Muscle layer of duodenum (tissue), 2 donors: ENCODE measurements around the gene CFAP221.

Experiments
- H3K27ac ChIP-seq: one replicate; pipeline ENCODE4 v1.7.0; 2013; ENCODE audit warnings: mild to moderate bottlenecking, low read length
- H3K27me3 ChIP-seq: one replicate; pipeline ENCODE4 v1.7.0; 2013; ENCODE audit warnings: low read depth, mild to moderate bottlenecking, control low read depth, low read length
- H3K36me3 ChIP-seq, 2 donors: one replicate each; pipeline ENCODE4 v1.7.0; 2013; ENCODE audit warnings: low read length in 2 of 2, control low read depth in 1 of 2, mild to moderate bottlenecking in 1 of 2; ENCODE audit not compliant: insufficient read depth in 2 of 2, control insufficient read depth in 1 of 2
- H3K4me1 ChIP-seq, 2 donors: one replicate each; pipeline ENCODE4 v1.7.0; 2013; ENCODE audit warnings: low read length in 2 of 2, mild to moderate bottlenecking in 2 of 2, control low read depth in 1 of 2, moderate library complexity in 1 of 2; ENCODE audit not compliant: insufficient read depth in 2 of 2, control insufficient read depth in 1 of 2
- H3K4me3 ChIP-seq, 2 donors: one replicate each; pipeline ENCODE4 v1.7.0; 2013; ENCODE audit warnings: low read length in 2 of 2, low read depth in 1 of 2, mild to moderate bottlenecking in 1 of 2
- H3K9me3 ChIP-seq, 2 donors: one replicate each; pipeline ENCODE4 v1.7.0; 2013; ENCODE audit warnings: low read length in 2 of 2, control low read depth in 1 of 2, mild to moderate bottlenecking in 1 of 2; ENCODE audit not compliant: control insufficient read depth in 1 of 2
- donor health status: healthy.

CFAP221 gene

DNA sequence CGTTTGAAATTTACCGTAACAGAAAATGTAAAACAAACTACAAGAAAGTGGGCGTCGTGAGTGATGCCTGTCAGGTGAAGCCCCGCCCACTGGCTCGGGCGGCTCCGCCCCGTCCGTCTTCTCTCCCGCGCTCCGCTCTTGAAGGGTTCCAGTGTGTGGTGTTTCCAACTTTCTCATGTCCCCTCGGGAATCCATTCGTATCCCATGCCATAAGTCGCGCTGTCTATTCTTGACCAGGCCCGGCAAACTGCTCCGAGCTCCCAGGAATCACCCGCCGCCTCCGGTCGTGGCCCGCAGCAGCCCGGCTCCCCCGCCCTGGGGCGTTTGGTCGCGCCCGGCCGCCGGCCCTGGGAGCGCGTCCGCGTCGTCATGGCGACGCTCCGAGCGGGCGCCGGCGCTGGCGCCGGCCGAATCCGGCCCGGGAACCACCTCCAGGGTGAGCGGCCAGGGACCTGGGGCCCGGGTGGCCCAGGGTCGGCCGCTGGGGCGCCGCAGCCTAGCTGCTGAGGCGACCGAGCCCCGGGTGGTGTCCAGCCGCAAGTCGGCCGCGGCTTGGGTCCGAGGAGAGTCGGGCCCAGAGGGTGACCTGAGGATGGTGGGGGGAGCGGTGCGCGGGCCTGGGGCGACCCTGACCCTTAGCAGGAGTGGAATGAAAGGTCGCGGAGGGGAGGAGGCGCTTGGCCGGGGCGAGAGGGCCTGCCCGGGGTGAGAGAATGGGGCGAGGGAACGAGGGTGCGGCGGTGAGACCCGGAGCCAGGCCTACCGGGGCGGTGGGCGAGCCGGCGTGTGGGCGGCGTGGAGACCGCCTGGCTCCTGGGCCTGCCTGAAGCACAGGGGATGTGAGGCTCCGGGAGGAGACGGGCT, at the start of gene CFAP221:
CFAP221 (plus strand) TSS at position 375 of the 864 bp plus-strand sequence. CDS start 1,683 bp downstream, outside the sequence.
- Histone ChIP-seq H3K27me3 (no peaks in the 10 kb centered on the region), H3K4me3 (peak within 1 kb of the TSS; percentile 60 to 62), H3K9me3 (no peaks in the 10 kb centered on the region), H3K36me3 (no peaks in the 10 kb centered on the region), H3K4me1 (peaks cover 9 to 13% of the 10 kb centered on the region in 2 donors), H3K27ac (no peak within 1 kb of the TSS)

GRCh38 chr2:119495948-119496347, 48.3 kb upstream of the CFAP221 start:
- Histone ChIP-seq H3K27me3 (peaks cover 7% of the 10 kb centered on the region), H3K27ac (no peak overlapping the region), H3K4me1 (no peaks in the 10 kb centered on the region), H3K36me3 (no peaks in the 10 kb centered on the region), H3K9me3 (peaks cover 0 to 10% of the 10 kb centered on the region in 2 donors), H3K4me3 (no peak overlapping the region)

GRCh38 chr2:119496682-119497081, 47.6 kb upstream of the CFAP221 start:
- Histone ChIP-seq H3K36me3 (no peaks in the 10 kb centered on the region), H3K4me1 (no peaks in the 10 kb centered on the region), H3K27me3 (peaks cover 7% of the 10 kb centered on the region), H3K9me3 (peaks cover 0 to 10% of the 10 kb centered on the region in 2 donors), H3K27ac (no peak overlapping the region), H3K4me3 (no peak overlapping the region)

GRCh38 chr2:119508756-119509155, 35.5 kb upstream of the CFAP221 start:
- Histone ChIP-seq H3K27ac (no peak overlapping the region), H3K4me3 (no peak overlapping the region), H3K36me3 (no peaks in the 10 kb centered on the region), H3K9me3 (peaks cover 0 to 2% of the 10 kb centered on the region in 2 donors), H3K4me1 (no peaks in the 10 kb centered on the region), H3K27me3 (no peaks in the 10 kb centered on the region)

DNA sequence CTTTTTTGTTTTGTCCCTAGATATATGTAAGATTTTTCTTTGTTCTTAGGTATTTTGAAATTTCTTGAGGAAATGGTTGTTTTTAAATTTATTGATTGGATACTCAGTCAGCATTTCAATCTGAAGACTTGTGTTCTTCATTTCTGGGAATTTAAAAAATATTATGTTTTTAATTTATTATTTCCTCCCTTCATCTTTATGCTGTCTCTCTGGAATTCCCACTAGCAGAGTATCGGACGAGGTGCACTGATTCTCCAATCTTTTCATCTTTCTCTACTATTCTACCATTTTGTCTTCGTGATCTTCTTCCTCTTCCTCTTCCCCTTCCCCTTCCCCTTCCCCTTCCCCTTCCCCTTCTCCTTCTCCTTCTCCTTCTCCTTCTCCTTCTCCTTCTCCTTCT, 32.3 kb upstream of the CFAP221 start:
- Histone ChIP-seq H3K27ac (no peak overlapping the region), H3K4me1 (no peaks in the 10 kb centered on the region), H3K4me3 (no peak overlapping the region), H3K27me3 (no peaks in the 10 kb centered on the region), H3K36me3 (no peaks in the 10 kb centered on the region), H3K9me3 (no peaks in the 10 kb centered on the region)

- H3K4me3 ChIP-seq, result no peak overlapping the region
- H3K27me3 ChIP-seq, result no peaks in the 10 kb centered on the region
- no peak overlapping the region for H3K27ac ChIP-seq
- no peaks in the 10 kb centered on the region for H3K4me1 ChIP-seq
- H3K9me3 ChIP-seq, result no peaks in the 10 kb centered on the region
- H3K36me3 ChIP-seq, result no peaks in the 10 kb centered on the region
These were observed 31.3 kb upstream of the CFAP221 start for GRCh38 chr2:119512946-119513345.

- H3K27ac ChIP-seq, result no peak overlapping the region
- H3K27me3 ChIP-seq, result no peaks in the 10 kb centered on the region
- no peak overlapping the region for H3K4me3 ChIP-seq
- no peaks in the 10 kb centered on the region for H3K9me3 ChIP-seq
- no peaks in the 10 kb centered on the region for H3K36me3 ChIP-seq
- no peaks in the 10 kb centered on the region for H3K4me1 ChIP-seq
These were observed 30.4 kb upstream of the CFAP221 start for GRCh38 chr2:119513832-119514231.

DNA sequence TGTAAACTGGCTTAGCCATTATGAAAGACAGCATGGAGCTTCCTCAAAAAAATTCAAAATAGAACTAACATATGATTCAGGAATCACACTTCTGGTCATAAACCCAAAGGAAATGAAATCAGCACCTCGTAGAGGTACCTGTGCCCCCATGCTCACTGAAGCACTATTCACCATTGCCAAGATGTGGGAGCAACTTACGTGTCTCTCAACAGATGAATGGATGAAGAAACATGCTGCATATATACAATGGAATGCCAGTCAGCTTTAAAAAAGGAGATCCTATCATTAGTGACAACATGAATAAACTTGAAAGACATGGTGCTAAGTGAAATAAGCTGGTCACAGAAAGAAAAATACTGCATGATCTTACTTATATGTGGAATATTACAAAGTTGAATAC, 28.1 kb upstream of the CFAP221 start:
- Histone ChIP-seq H3K36me3 (no peaks in the 10 kb centered on the region), H3K27me3 (no peaks in the 10 kb centered on the region), H3K27ac (no peak overlapping the region), H3K4me1 (no peaks in the 10 kb centered on the region), H3K4me3 (no peak overlapping the region), H3K9me3 (no peaks in the 10 kb centered on the region)

GRCh38 chr2:119517433-119517832, 26.8 kb upstream of the CFAP221 start:
- no peaks in the 10 kb centered on the region for H3K36me3 ChIP-seq
- H3K27ac ChIP-seq, result no peak overlapping the region
- no peaks in the 10 kb centered on the region for H3K9me3 ChIP-seq
- no peak overlapping the region for H3K4me3 ChIP-seq
- peaks cover 2% of the 10 kb centered on the region for H3K27me3 ChIP-seq
- H3K4me1 ChIP-seq, result no peaks in the 10 kb centered on the region

- H3K27ac ChIP-seq, result no peak overlapping the region
- peaks cover 0 to 1% of the 10 kb centered on the region in 2 donors for H3K4me1 ChIP-seq
- no peaks in the 10 kb centered on the region for H3K36me3 ChIP-seq
- peaks cover 8% of the 10 kb centered on the region for H3K27me3 ChIP-seq
- no peaks in the 10 kb centered on the region for H3K9me3 ChIP-seq
- H3K4me3 ChIP-seq, result no peak overlapping the region
These were observed 25.7 kb upstream of the CFAP221 start for GRCh38 chr2:119518401-119519056.

DNA sequence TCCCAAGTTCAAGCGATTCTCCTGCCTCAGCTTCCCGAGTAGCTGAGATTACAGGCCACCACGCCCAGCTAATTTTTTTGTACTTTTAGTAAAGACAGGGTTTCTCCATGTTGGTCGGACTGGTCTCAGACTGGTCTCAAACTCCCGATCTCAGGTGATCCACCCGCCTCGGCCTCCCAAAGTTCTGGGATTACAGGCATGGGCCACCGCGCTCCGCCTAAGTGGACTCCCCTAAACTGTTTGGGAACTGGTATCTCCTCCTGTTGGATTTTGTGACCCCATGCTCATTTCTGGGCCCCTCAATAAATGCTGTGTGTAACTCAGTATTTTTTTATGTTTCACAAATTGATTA, 25.2 kb upstream of the CFAP221 start:
- Histone ChIP-seq H3K36me3 (no peaks in the 10 kb centered on the region), H3K27me3 (peaks cover 8% of the 10 kb centered on the region), H3K4me1 (peaks cover 0 to 5% of the 10 kb centered on the region in 2 donors), H3K9me3 (no peaks in the 10 kb centered on the region), H3K27ac (no peak overlapping the region), H3K4me3 (no peak overlapping the region)
